Endothelial cell of umbilical vein (primary cell): ENCODE data around the gene AP2B1. TPM values are rescaled to one million over a fixed set of nuclear protein-coding genes. Genes with fewer than 3 reads are reported as not detected.

Experiments
- BruUV-seq: library from RNA; stranded (reverse); fragments of 400-500 nt; replicated peaks from 2 replicates; lab custom pipeline; 2021; lab: Mats Ljungman, UMichigan
- CTCF ChIA-PET: fragments of 300-600, 350-600 bp; sonication (Branson Sonifier 250); formaldehyde crosslinking; loops from one replicate; lab custom pipeline; 2021; ENCODE audit warnings: antibody characterized with exemption, inconsistent platforms; lab: Charles Lee
- POLR2A ChIA-PET: fragments of 300-600, 350-600 bp; sonication (Branson Sonifier 250); formaldehyde crosslinking; loops from one replicate; lab custom pipeline; 2021; ENCODE audit warnings: antibody characterized with exemption, inconsistent platforms; lab: Charles Lee
- DNase-seq: peaks from one replicate; pipeline ENCODE4 v3.0.0-alpha.2; 2011; ENCODE audit warnings: low read depth, low spot score
- FAIRE-seq: peaks from 2 replicates; lab custom pipeline; 2011; peaks lifted over from hg19 to GRCh38; lab: Jason Lieb, UNC
- H2AFZ ChIP-seq: 2 replicates; pipeline ENCODE4 v1.6.0; 2012; ENCODE audit warnings: low read depth, low read length, control low read depth, inconsistent platforms
- H3K27ac ChIP-seq: 2 replicates; pipeline ENCODE4 v1.5.1; 2011; ENCODE audit warnings: low read depth, mild to moderate bottlenecking, control low read depth, low read length, moderate library complexity; ENCODE audit not compliant: insufficient read depth
- H3K27me3 ChIP-seq, 2 experiments: 2 replicates each; pipeline versions ENCODE4 v1.6.0 to v1.6.1; 2011; ENCODE audit warnings: low read length in 2 of 2, mixed read lengths in 1 of 2; ENCODE audit not compliant: control insufficient read depth in 2 of 2, insufficient read depth in 2 of 2
- H3K36me3 ChIP-seq, 2 experiments: 2 replicates in 1 of 2; 3 replicates in 1 of 2; pipeline ENCODE4 v1.5.1; 2011; ENCODE audit warnings: low read length in 2 of 2, mild to moderate bottlenecking in 1 of 2, moderate library complexity in 1 of 2; ENCODE audit not compliant: control insufficient read depth in 2 of 2, insufficient read depth in 2 of 2; ENCODE audit errors: extremely low read depth in 1 of 2
- H3K4me1 ChIP-seq: 3 replicates; pipeline ENCODE4 v1.5.1; 2011; ENCODE audit warnings: mild to moderate bottlenecking, low read length; ENCODE audit not compliant: control insufficient read depth, insufficient read depth; ENCODE audit errors: extremely low read depth
- H3K4me2 ChIP-seq: 2 replicates; pipeline ENCODE4 v1.6.1; 2011; ENCODE audit warnings: low read length, control low read depth, mixed read lengths; ENCODE audit not compliant: insufficient read depth
- H3K4me3 ChIP-seq, 3 experiments: fragments of 200-600 bp in 1 of 3; sonication (generic), shearing (Covaris generic) in 1 of 3; replicated peaks in 1 of 3; 2 replicates each; pipeline ENCODE4 v1.5.1; 2011 to 2016; ENCODE audit warnings: control low read depth in 3 of 3, low read length in 3 of 3, mild to moderate bottlenecking in 2 of 3, inconsistent platforms in 1 of 3, low read depth in 1 of 3, moderate library complexity in 1 of 3; ENCODE audit not compliant: insufficient read depth in 1 of 3
- H3K79me2 ChIP-seq: 2 replicates; pipeline ENCODE4 v1.6.0; 2012; ENCODE audit warnings: low read length, inconsistent platforms; ENCODE audit not compliant: control insufficient read depth, insufficient read depth
- H3K9ac ChIP-seq: replicated peaks from 2 replicates; pipeline ENCODE3; 2011; ENCODE audit warnings: low read length, control low read depth; ENCODE audit not compliant: insufficient read depth; ENCODE audit errors: extremely low read depth
- H3K9me1 ChIP-seq: replicated peaks from 3 replicates; pipeline ENCODE4 v1.6.0; 2011; ENCODE audit warnings: mild to moderate bottlenecking, low read length; ENCODE audit not compliant: control insufficient read depth, insufficient read depth; ENCODE audit errors: extremely low read depth
- H3K9me3 ChIP-seq: replicated peaks from 2 replicates; pipeline ENCODE4 v1.5.1; 2012; ENCODE audit warnings: low read length, inconsistent platforms; ENCODE audit not compliant: control insufficient read depth, insufficient read depth
- H4K20me1 ChIP-seq: replicated peaks from 2 replicates; pipeline ENCODE3; 2011; ENCODE audit warnings: mild to moderate bottlenecking, low read length; ENCODE audit not compliant: control insufficient read depth, insufficient read depth; ENCODE audit errors: extremely low read depth
- EZH2 ChIP-seq: IDR thresholded peaks from 2 replicates; pipeline ENCODE4 v1.6.1; 2012; ENCODE audit warnings: borderline replicate concordance, low read depth, mild to moderate bottlenecking, moderate library complexity, low read length, inconsistent platforms; ENCODE audit not compliant: severe bottlenecking
- FOS ChIP-seq: IDR thresholded peaks from 2 replicates; pipeline ENCODE4 v1.6.1; 2011; ENCODE audit warnings: mild to moderate bottlenecking, low read length, moderate library complexity, borderline replicate concordance; ENCODE audit not compliant: insufficient read depth
- GATA2 ChIP-seq: IDR thresholded peaks from 2 replicates; pipeline ENCODE4 v1.7.0; 2011; ENCODE audit warnings: low read depth, mild to moderate bottlenecking, moderate library complexity, mixed read lengths, low read length; ENCODE audit not compliant: insufficient read length, insufficient read depth
- JUN ChIP-seq: IDR thresholded peaks from 2 replicates; pipeline ENCODE4 v1.6.1; 2011; ENCODE audit warnings: borderline replicate concordance, low read depth; ENCODE audit not compliant: insufficient read length, insufficient read depth
- MYC ChIP-seq: IDR thresholded peaks from one replicate; pipeline ENCODE4 v1.6.1; 2011; ENCODE audit warnings: mild to moderate bottlenecking, low read depth, low read length
- POLR2A ChIP-seq: IDR thresholded peaks from 2 replicates; pipeline ENCODE4 v1.6.1; 2012; ENCODE audit warnings: low read depth, mild to moderate bottlenecking, control low read depth, low read length
- POLR2AphosphoS5 ChIP-seq: IDR thresholded peaks from 2 replicates; pipeline ENCODE4 v1.6.1; 2012; ENCODE audit warnings: low read depth, mild to moderate bottlenecking, control low read depth, low read length, moderate library complexity; ENCODE audit not compliant: insufficient read depth
- dilution Hi-C: fragments of 300-500 bp; cut with MboI; formaldehyde crosslinking; loops from one replicate; pipeline ENCODE4 v1.15.0; 2019; ENCODE audit warnings: low sequenced_read_pairs; ENCODE audit not compliant: extremely low pct_ligation_motif_present
- intact Hi-C: fragments of 100-400 bp; cut with micrococcal nuclease; formaldehyde crosslinking; loops from one replicate; pipeline ENCODE4 v1.10.0; 2022
- polyA plus RNA-seq, 4 experiments: library from polyadenylated mRNA; depleted of rRNA in 3 of 4; stranded (reverse) in 3 of 4; unstranded in 1 of 4; fragments of >200 nt; gene quantifications; 2 replicates each; pipeline versions ENCODE4 v1.2.1 to v1.2.3, GENCODE V29; 2011 to 2012; ENCODE audit warnings: missing spikeins in 1 of 4
- total RNA-seq: library from RNA; stranded (reverse); gene quantifications from 2 replicates; pipeline ENCODE4 v1.2.3, GENCODE V29; 2021
- TF ChIP-seq, protein P1 (sequence below), 2 donors: IDR thresholded peaks; 1 replicate in 1 of 2; 2 replicates in 1 of 2; pipeline ENCODE4 v1.5.1; 2011; ENCODE audit warnings: low read length in 2 of 2, mild to moderate bottlenecking in 2 of 2, moderate library complexity in 2 of 2, control low read depth in 1 of 2, inconsistent platforms in 1 of 2, low read depth in 1 of 2; ENCODE audit not compliant: insufficient read depth in 1 of 2; ENCODE audit errors: extremely low read depth in 1 of 2
- TF ChIP-seq, protein P2 (sequence below): IDR thresholded peaks from 2 replicates; pipeline ENCODE4 v1.6.1; 2011; ENCODE audit not compliant: insufficient read depth, insufficient read length

Gene AP2B1
- total and polyA plus RNA-seq, 2 donors (not counting 3 experiments of a cell fraction or from before 2014, with no cell fraction given) = 106 to 198 TPM

DNA sequence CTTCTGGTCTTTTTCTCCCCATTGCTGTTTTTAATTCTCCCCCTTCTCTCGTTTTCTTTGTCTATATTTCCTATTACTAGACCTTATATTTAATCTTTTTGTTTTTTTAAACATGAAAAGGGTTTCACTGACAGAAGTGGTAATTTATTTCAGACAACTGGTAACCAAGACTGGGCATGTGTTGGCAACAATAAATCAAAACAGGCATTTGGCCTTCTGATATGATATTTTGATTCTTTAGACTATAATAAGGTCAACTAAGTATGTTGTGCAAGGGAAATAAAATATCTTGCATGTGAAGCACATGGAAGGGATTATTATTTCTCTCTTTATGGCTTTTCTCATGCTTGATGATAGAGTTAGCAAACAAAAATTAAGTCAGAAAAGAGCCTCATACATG is 34.6 kb downstream of the AP2B1 start:
- Histone ChIP-seq H3K9me3 (no peaks in the 10 kb centered on the region), H3K27ac (no peak overlapping the region), H3K36me3 (peaks cover 3 to 6% of the 10 kb centered on the region in 2 experiments), H3K4me2 (no peak overlapping the region), H2AFZ (no peak overlapping the region), H3K4me3 (no peak overlapping the region), H3K79me2 (peaks cover 18% of the 10 kb centered on the region), H3K27me3 (no peaks in the 10 kb centered on the region), H3K9me1 (no peaks in the 10 kb centered on the region), H4K20me1 (no peaks in the 10 kb centered on the region), H3K4me1 (peaks cover 1% of the 10 kb centered on the region), H3K9ac (no peak overlapping the region)
- no TSS peak for BruUV-seq
- intact Hi-C loops = no loop called here
- ChIA-PET POLR2A (no interaction called here), CTCF (interaction anchor here (1.1 kb wide), 1 partner anchor 9 kb away, joined by 10 read pairs; no protein-coding TSS in a partner anchor)
- TF ChIP-seq POLR2A (no peak), JUN (no peak)
- no peak for FAIRE-seq
- dilution Hi-C loops = loop anchor here (25.0 kb wide), 1 partner anchor 116 kb away; the partner anchor contains the start of gene RASL10B
- DNase-seq = no peak

DNA sequence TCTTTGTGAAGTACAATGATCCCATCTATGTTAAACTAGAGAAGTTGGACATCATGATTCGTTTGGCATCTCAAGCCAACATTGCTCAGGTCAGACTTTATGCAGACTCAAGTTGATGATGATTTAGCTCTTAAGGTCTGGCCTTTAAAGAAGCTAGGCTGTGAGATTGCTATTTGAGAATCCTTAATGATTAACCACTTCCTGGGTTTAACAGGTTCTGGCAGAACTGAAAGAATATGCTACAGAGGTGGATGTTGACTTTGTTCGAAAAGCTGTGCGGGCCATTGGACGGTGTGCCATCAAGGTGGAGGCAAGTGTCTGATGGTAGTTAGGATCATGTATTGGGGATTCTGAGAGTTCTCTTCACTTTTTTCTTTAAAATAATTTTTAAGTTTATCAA is 40.3 kb downstream of the AP2B1 start:
- no peak for FAIRE-seq
- peaks cover 3% of the 10 kb centered on the region for H4K20me1 ChIP-seq
- no peak overlapping the region for H3K4me3 ChIP-seq
- TF ChIP-seq EZH2 (no peak), JUN (no peak), FOS (no peak), MYC (no peak), POLR2A (no peak), POLR2AphosphoS5 (no peak), GATA2 (no peak)
- TF ChIP-seq, protein P1, sequence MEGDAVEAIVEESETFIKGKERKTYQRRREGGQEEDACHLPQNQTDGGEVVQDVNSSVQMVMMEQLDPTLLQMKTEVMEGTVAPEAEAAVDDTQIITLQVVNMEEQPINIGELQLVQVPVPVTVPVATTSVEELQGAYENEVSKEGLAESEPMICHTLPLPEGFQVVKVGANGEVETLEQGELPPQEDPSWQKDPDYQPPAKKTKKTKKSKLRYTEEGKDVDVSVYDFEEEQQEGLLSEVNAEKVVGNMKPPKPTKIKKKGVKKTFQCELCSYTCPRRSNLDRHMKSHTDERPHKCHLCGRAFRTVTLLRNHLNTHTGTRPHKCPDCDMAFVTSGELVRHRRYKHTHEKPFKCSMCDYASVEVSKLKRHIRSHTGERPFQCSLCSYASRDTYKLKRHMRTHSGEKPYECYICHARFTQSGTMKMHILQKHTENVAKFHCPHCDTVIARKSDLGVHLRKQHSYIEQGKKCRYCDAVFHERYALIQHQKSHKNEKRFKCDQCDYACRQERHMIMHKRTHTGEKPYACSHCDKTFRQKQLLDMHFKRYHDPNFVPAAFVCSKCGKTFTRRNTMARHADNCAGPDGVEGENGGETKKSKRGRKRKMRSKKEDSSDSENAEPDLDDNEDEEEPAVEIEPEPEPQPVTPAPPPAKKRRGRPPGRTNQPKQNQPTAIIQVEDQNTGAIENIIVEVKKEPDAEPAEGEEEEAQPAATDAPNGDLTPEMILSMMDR (IDR thresholded peaks at IDR 0.05; ENCODE audit: extremely low read depth in 1 of 2, insufficient read depth in 1 of 2, low read depth in 1 of 2, low read length in 2 of 2) = no peak
- TF ChIP-seq, protein P2, sequence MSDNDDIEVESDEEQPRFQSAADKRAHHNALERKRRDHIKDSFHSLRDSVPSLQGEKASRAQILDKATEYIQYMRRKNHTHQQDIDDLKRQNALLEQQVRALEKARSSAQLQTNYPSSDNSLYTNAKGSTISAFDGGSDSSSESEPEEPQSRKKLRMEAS = no peak
- H3K79me2 ChIP-seq = no peaks in the 10 kb centered on the region
- no peak for DNase-seq
- CTCF ChIA-PET = no interaction called here
- no peak overlapping the region for H2AFZ ChIP-seq
- intact Hi-C loops = loop anchor here (5.0 kb wide), 1 partner anchor 1240 kb away; no protein-coding TSS in a partner anchor
- no peaks in the 10 kb centered on the region for H3K9me1 ChIP-seq
- H3K4me2 ChIP-seq = no peak overlapping the region
- no peak overlapping the region for H3K9ac ChIP-seq
- no peaks in the 10 kb centered on the region for H3K9me3 ChIP-seq
- no peaks in the 10 kb centered on the region for H3K27me3 ChIP-seq
- dilution Hi-C loops = no loop called here
- no peak overlapping the region for H3K27ac ChIP-seq
- peaks cover 17% of the 10 kb centered on the region for H3K4me1 ChIP-seq
- POLR2A ChIA-PET = no interaction called here
- H3K36me3 ChIP-seq = peaks cover 6 to 19% of the 10 kb centered on the region in 2 experiments
- BruUV-seq = no TSS peak
